Frontal cortex (tissue), 4 donors: ENCODE data around the gene TPCN2. TPM values are rescaled to one million over a fixed set of nuclear protein-coding genes. Genes with fewer than 3 reads are reported as not detected.

Experiments used
- DNase-seq, 2 donors: peaks; one replicate each; pipeline ENCODE4 v3.0.0; 2012; ENCODE audit warnings: low spot score in 2 of 2
- FAIRE-seq: peaks from 2 replicates; lab custom pipeline; 2012; peaks lifted over from hg19 to GRCh38; lab: Jason Lieb, UNC
- total RNA-seq: library from RNA; depleted of rRNA; stranded (reverse); fragments of >200 nt; gene quantifications from one replicate; pipeline ENCODE4 v1.2.3, GENCODE V29; 2014
- donor health status: control.
- donor health status: control.
- donor health status: control.

The TPCN2 gene
- total RNA-seq, 1 donor from 2014 or later, result 6.1 TPM

DNA sequence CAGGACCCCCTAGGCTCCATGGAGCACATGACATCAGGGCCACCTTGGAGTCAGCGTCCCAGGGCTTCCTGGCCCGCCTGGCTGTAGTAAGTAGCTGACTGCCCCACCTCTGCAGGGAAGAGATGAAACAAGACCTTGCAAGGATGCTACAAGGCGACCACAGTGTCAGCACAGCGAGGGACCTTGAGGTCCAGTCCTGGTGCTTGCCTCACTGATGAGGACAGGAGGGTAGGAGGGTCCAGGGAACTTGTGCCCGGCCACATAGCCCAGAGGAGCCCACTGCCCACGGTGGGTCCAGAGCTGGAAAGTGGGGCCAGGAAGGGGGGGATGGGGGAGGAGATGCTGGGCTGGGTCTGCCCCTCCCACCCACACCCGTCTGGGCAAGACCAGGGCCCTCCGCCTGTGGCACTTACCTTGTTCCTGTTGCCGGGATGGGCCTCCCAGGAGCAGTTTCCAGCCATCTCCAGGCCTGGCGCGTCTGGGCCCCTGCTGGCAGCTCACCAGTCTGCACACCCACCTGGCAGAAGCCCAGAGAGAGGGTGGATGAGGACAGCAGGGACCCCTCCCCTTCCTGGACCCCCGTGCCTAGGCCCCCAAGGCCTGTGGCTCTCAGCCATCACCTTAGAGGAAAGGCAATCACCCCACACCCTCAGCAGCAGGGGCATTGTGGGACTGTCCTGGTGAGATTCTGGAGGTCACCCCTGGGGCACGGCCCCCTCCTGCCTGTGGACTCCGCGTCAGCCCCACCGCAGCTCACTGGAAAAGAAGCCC lies 39.1 kb upstream of the TPCN2 start:
- FAIRE-seq (no peak), DNase-seq (no peak)

DNA sequence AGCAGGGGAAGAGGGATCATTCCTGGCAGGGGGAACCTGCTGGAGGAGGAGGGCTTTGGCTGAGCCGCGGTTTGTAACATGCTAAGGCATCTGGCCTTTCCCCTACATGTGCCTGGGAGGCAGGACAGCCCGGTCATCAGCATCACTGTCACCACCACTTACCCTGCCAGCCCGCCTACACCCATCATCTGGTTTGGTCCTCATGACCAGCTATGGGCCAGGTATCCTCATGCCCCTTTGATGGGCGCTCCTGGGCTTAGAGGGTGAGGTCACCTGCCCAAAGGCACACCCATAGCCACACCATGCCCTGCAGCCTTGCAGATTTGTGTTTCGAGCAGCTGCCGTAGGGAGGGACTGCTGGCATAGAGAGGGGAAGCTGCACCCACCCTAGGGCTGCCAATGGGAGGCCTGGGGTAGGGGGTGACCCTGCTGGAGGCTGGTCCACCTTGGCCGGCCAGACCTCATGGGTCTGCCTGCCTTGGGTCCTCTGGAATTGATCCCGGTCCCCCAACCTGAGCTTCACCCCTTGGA lies 38.3 kb upstream of the TPCN2 start:
- DNase-seq (no peak), FAIRE-seq (no peak)

DNA sequence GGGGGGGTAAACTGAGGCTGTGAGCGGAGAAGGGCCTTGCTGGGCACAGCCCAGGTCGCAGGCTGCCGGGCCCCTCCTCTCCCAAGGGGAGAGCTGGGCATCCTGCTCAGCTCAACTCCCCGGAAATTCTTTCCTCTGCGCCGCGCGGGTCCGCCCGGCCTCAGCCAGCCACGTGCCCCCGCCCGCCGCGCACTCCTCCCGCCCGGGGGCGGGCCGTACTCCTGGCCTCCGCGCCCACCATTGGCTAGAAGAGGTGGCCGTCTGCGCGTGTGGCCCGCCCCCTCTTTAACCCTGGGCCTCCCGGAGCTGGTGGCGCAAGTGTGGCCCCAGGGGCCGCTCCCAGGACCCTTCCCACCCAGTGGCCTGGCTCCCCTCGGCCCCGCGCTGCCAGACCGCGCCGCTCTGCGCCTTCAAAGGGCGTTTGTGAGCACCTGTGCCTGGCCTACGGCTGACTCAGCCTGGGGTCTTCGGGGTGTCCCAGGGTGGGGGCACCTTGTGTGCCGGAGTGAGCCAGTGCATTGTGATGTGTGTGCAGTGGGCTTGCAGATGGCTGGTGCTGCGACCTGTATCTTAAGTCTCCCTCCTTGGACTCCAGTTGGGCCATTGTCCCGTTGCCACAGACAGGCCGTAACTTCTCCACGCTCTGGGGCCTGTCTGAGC lies 37.6 kb upstream of the TPCN2 start:
- peak; percentile 74 to 79 for DNase-seq

DNA sequence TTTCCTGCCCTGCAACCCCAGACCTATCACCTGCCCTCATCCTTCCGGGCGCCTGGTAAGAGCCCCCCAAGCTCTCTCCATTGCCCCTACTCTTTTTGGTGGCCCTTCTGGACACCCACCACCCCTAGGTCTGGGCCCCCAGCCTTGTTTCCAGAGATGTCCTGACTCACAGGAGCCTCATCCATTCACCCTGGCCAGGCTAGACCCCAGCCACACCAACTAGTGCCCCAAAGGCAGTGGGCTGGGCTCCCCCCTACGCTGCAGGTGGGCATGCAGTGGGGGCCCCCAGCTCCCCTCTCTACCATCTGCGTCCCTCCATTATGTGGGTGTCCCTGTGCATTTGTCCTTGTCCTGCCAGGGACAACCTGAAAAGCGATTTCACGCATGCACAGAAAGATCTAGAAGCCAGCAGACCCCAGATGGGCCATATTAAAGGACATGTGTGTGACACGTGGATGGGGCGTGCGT lies 37.1 kb upstream of the TPCN2 start:
- DNase-seq (no peak), FAIRE-seq (no peak)

More for the DNA sequence above, 37.6 kb upstream of the TPCN2 start:
- FAIRE-seq, result no peak

DNA sequence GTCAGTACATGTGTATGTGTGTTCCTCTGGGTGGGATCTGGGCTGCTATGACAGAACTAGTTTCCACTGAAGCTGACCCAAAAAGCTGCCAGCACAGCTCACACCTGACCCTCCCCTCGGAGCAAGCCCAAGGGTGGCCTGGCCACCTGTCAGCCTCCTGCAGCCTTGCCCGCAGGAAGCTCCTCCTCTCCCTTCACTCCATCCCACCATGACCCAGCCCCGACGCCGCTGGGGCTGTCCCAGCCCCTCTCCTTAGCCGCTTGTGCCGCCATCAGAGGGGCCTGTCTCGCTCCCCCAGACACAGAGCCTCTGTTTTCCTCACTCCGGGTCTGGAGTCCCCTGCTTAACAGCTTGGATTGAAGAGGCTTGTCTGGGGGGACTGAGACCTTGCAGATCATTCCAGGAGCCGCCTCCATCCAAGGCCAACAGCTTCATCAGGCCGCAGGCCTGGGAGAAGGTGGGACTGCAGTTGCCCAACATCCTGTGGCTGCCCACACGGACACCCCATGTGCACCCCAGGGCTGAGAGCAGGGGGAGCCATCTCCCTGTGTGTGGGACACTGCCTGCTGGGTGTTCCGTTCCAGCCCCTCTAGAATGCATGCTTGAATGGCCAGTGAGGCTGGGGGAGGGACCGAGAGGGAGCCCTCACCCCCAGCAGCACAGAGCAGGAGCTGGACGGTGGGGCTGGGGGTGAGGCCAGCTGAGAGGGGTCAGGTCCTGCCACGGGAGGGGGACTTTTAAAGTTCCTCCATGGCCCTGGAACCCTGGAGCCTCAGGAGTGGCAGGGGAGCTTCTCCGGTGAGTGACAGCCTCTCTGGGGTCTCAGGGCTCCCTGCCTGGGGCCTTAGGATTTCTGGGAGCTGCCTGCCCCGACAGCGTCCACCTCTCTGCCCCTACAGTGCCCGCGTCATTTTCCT lies 36.4 kb upstream of the TPCN2 start:
- FAIRE-seq (no peak), DNase-seq (no peak)

DNA sequence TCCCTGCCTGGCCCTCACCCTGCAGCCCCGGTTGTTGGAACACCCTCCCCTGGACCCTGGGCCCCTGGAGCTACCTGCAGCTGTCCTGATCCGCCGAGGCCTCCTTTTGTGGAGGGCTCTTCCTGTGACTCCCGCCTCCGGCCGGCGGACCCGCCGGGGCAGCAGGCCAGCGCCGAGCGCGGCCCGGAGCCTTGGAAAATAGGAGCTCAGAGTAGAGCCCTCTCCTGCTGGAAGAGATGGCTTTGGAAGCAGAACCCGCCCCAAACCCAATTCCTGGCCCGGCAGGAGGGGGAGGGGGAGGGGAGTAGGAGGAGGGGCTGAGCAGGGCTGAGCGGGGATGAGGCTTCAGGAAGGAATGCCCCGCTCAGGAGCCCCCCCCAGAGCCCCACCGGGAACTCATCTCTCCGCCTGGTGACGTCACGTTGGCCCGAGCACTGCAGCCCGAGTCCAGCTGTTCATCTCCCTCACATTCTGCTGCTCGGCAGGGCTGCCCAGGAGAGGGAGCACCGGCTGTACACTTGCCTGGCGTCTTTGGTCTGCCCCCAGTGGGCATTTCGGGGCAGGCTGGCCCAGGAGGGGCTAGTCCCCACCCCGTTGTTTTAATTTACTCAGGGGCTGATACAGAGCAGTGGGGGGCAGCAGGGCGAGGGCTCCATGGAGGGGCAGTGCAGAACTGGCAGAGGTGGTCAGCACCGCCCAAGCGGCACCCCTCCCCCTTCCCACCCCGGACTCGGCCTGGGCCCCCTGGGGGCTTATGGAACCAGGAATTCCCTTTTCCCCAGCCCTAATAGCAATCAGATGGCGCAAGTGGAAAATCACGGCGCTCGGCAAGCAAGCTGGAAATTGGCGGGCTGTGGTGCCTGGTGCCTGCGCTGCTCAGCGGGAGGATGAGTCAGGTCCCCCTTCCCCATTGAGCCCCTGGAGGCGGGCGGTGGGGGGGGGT lies 35.5 kb upstream of the TPCN2 start, which contains the start of gene MRGPRF:
Gene MRGPRF, minus strand, starts transcription at position 238 of the 943 bp plus-strand sequence. CDS start 3,345 bp downstream, outside the sequence.
- no peak for FAIRE-seq
- DNase-seq, result peak in 1 of 2 donors; percentile 63

DNA sequence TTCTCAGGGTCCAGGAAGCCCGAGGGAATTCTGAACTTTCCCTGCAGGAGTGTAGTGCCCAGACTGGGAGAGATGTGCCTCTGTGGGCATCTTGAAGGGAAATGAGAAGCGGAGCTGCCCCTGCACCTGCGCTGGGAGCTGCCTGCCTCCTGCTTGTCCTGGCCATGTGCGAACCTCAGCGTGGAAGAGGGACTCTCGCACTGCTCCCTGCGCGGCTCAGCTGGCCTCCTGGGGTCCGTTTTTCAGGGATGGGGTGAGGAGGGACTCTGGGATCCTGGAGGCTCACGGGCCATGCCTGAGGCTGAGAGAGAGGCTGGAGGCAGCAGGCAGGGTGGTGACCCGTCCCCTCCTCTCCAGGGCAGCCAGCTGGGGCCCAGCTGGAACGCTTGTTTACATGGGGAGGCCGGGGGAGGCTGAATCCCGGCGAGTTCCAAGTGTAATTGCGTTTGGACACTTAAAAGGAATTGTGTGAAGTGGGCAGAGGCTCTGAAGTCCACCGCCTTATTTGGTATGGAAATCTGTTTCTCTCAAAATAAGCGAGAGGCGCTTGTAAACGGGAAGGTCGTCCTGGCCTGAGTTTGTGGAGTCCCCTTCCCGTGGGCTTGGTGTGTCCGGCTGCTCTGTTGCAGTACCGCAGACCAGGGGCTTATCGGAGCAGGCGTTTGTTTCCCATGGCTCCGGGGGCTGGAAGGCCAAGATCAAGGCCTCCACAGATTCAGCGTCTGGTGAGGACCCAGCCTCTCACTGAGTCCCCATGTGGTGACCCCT lies 34.5 kb upstream of the TPCN2 start:
- FAIRE-seq, result no peak
- peak in 1 of 2 donors; percentile 45 for DNase-seq

DNA sequence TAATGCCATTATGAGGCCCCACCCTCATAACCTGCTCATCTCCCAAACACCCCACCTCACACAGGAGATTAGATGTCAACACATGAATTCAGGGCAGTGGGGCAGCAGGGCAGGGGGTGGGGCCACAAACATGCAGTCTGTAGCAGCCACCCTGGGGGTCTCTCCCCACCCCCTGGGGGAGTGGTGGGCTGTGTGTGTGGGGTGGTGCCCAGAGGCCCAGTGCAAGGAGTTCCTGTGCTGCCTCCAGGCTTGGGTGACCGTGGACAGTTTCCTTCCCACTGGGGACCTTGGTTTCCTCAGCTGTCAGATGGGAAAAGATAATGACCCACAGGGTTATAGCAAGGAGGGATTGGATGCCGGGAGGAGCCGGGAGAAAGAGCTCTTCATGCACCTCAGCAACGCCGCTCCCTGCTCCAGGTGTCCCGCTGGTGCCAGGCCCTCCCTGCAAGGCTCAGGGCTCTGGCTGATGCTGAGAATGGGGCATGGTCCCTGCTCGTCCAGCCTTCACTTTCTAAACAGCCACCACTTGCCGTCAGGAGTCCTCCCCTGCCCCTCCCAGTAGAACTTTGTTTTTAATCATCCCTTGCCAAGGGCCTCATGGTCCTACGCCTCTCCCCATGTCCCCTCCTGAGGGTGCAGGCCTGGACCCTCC lies 33.7 kb upstream of the TPCN2 start:
- DNase-seq (no peak), FAIRE-seq (no peak)

DNA sequence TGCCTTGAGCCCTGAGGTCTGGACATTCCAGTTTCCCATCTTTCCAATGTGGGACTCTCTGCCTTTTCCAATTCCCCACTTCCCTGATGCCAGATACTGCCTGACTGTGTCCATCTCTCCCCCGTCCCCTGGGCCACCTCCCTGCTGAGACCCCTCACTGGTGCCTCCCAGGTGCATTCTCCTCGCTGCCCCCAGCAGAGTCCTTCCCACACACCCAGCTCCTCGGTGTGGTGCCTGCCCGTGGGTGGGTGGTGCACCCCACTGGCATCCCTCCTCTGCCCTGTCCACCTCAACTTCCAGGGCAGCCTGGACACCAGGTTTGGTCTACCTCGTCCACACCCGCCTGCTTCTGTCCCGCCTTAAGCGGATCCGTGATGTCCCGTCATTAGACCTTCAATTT lies 30.8 kb upstream of the TPCN2 start:
- no peak for FAIRE-seq
- no peak for DNase-seq

DNA sequence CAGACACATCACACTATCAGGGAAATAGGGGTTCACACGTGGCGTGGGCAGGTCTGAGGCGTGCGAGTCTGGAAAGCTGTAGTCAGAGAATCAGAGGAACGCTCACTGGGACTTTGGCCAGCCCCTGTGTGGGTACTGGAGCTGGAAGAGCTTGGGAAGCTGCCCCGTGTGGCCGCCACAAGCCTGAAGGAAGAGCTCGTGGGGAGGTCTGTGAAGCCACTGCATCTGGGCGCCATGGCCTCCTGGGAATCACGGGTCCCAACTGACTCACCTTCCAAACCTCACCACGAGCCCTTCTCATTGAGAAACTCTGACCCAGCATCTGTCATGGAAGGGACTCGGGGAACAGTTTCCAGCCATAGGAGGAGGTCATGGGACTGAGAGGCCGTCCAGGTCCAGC lies 29.8 kb upstream of the TPCN2 start:
- FAIRE-seq (no peak), DNase-seq (no peak)

DNA sequence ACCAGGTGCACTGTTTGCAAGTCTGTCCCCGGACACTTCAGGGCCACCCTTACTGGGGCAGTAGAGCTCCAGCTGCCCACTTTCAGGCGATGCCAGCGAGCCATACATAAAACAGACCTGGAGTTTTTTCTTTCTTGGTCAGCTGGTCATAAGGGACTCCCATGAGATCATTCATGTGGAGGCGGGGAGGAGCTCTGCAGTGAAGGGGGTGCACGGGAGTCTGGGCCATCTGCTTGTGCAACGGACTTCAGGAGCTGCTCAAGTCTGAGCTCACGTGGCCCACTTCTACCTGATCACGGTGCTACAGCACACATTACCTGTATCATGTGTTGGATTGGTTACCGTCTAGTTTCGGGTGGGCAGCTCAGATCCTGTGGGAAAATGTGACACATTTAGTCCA lies 26.5 kb upstream of the TPCN2 start:
- FAIRE-seq, result no peak
- DNase-seq, result no peak

DNA sequence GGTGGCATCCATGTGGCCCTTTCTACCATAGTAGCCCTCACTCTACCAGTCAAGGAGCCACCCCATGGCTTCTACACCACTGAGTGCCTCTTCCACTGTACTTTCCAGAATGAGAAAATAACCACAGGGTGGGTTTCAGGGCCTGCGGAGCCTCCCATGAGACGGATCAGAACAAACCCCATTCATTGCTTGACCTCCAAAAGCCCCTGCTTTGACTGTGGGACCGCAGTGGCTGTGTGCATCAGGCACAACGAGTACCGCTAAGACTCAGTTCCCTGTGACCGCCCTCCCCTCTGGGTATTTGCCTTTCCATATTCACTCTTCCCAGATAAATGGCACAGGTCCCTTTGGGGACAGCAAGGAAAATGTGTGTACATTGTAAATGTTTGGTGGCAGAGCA lies 24.2 kb upstream of the TPCN2 start:
- DNase-seq (no peak), FAIRE-seq (no peak)

DNA sequence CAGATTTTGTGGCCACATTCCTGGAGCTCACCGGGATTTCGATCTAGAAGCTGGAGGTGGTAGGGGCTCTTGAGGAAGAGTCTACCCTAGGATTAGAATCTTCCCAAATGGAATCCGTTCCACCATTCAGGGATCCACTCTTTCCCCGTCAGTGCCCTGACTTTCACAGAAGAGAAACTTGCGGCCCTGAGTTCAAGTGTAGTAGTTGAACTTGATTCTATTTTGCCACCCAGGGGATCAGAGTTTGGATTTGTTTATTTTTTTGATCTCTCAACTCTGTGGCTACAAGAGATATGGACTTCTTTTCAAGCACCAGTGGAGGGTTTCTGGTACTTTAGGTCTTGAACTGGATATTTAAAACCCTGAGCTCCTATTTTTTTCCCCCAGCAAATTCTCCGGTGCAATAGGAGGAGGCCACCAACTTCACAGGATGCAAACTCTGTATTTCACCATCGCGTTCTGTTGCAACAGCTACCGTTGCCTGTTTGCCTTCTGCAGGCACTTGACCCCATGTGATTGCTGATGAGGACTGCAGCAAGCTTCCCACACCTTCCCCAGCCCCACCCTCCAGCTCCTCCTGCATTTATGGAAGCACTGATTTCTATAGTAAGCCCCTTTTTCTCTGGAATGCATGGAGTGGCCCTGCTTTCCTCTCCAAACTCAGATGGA lies 20.9 kb upstream of the TPCN2 start:
- FAIRE-seq (no peak), DNase-seq (no peak)

DNA sequence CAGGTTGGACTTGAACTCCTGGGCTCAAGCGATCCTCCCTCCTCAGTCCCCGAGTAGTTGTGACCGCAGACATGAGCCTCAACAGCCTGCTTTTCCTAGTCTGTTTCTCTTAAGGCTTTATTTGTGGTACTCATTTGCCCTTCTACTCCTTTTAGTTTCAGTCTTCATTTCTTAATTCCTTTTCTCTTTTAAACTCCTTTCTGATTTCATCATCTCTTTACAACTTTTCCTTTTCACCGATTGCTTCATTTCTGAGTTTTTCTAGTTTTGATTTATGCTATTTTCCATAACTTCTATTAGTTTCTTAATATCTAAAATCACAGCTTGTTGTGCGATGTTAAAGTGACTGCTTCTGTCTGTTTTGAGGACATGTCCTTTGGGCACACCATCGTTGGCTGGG lies 18.4 kb upstream of the TPCN2 start:
- FAIRE-seq (no peak), DNase-seq (no peak)

DNA sequence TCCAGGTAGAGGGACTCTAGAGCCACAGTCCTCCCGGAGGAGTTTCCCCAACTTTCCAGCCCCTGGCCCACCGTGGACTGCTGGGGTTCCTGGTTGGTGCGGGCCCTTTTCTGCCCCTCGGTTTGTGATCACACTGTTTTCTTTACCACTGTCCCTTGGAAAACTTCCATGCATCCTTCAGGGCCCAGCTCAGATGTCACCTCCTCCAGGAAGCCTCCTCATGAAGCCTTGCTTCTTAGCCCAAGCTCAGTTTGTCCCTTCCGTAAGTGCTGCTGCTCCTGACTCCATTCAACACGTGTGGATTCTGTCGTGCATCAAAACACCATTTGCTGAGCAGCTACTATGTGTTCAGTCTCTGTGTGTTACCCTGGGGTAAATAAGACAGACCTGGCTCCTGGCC lies 15.9 kb upstream of the TPCN2 start:
- FAIRE-seq (no peak), DNase-seq (no peak)

DNA sequence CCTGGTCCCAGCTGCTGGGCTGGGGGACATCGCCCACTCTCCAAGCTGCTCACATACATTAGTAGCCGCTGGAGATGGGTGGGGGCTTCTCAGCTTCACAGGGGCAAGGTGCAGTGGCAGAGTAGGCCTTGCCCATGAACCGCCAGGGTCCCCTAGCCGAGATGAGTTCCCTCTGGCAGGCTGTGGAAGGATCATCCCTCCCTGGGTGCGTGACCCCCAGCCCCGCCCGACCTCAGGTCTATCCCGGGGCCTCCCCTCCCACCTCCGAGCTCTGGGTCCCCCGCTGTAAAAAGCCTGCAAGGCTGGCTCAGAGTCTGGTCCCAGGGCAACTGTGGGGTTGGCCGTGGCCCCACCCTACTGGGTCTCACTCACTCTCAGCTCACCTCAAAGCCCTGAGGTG lies 15.3 kb upstream of the TPCN2 start:
- FAIRE-seq, result no peak
- DNase-seq, result no peak

DNA sequence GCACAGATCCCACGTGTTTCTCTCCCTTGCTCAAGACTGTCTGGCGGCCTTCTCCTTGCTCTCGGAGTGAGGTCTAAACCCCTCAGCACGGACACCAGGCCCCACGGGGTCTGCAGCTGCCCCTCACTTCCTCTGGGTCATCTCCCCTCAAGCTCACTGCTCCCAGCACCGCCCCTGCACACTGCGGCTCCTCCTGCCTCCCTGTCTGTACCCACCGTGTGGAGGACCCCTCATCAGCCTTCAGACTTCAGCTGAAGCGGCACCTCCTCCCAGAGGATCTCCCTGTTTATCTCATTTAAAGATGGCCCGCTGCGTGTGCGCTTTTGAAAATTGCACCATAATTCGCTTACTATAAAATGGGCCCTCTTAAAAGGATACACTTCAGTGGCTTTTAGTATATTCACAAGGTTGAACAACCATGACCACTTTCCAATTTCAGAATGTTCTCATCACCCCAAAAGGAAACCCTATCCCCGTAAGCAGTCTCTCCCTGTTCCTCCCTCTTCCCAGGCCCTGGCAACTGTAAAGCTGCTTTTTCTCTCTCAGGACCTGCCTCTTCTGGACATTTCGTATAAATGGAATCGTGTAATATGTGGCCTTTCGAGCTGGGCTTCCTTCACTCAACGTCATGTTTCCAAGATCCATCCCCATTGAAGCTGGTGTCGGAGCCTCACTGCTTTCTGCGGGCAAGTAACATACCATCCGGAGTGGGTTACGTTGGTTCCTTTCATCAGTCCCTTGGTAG lies 14.4 kb upstream of the TPCN2 start:
- DNase-seq, result no peak
- no peak for FAIRE-seq
